Sigmoid colon (tissue), 7 donors: ENCODE measurements around the gene KRT7. TPM values are rescaled to one million over a fixed set of nuclear protein-coding genes. Genes with fewer than 3 reads are reported as not detected.

ENCODE experiments used
- DNase-seq: peaks from one replicate; pipeline ENCODE4 v3.0.0-alpha.2; 2019
- H3K27ac ChIP-seq, 4 donors: fragments of 200-600 bp; sonication (generic); one replicate each; pipeline ENCODE4 v1.5.1; 2016 to 2019; ENCODE audit warnings: mild to moderate bottlenecking in 1 of 4
- H3K27me3 ChIP-seq, 3 donors: fragments of 200-600 bp; sonication (generic); one replicate each; pipeline ENCODE4 v1.5.1; 2019; ENCODE audit warnings: mild to moderate bottlenecking in 1 of 3
- H3K36me3 ChIP-seq, 4 donors: fragments of 200-600 bp; sonication (generic); one replicate each; pipeline ENCODE4 v1.5.1; 2016 to 2019
- H3K4me1 ChIP-seq, 4 donors: fragments of 200-600 bp; sonication (generic); one replicate each; pipeline ENCODE4 v1.5.1; 2017 to 2019
- H3K4me3 ChIP-seq, 4 donors: fragments of 200-600 bp; sonication (generic); one replicate each; pipeline ENCODE4 v1.5.1; 2017 to 2019; ENCODE audit warnings: mild to moderate bottlenecking in 2 of 4, moderate library complexity in 1 of 4
- H3K9me3 ChIP-seq, 4 donors: fragments of 200-600 bp in 3 of 4; sonication (generic) in 3 of 4; one replicate each; pipeline versions ENCODE4 v1.5.1 to v1.6.1; 2013 to 2019
- EP300 ChIP-seq, 4 donors: sonication (generic); formaldehyde crosslinking; IDR thresholded peaks; one replicate each; pipeline ENCODE4 v1.6.1; 2017; ENCODE audit warnings: antibody characterized with exemption in 4 of 4
- POLR2A ChIP-seq, 2 donors: fragments of 450-650 bp; IDR thresholded peaks; one replicate each; pipeline ENCODE4 v1.6.1; 2016; ENCODE audit warnings: antibody characterized with exemption in 2 of 2, mild to moderate bottlenecking in 2 of 2, moderate library complexity in 2 of 2
- POLR2AphosphoS5 ChIP-seq, 4 donors: sonication (generic); formaldehyde crosslinking; IDR thresholded peaks; one replicate each; pipeline ENCODE4 v1.6.1; 2017; ENCODE audit warnings: antibody characterized with exemption in 4 of 4
- WGBS, 2 donors: extraction: QIAGEN DNeasy Blood & Tissue Kit; methylation state at CpG; one replicate each; pipeline ENCODE4 v1.1.7; 2013; 5-methylcytosine and 5-hydroxymethylcytosine counted together
- intact Hi-C: fragments of 100-400 bp; cut with DNase I; formaldehyde crosslinking; loops from one replicate; pipeline ENCODE4 v1.15.1; 2023
- polyA plus RNA-seq, 3 donors: library from polyadenylated mRNA; stranded (reverse); fragments of 200-250 nt; gene quantifications; one replicate each; pipeline ENCODE4 v1.2.3, GENCODE V29; 2013
- total RNA-seq, 4 donors: library from RNA; depleted of rRNA; stranded (reverse); fragments of >200 nt; gene quantifications; one replicate each; pipeline ENCODE4 v1.1.0, GENCODE V29; 2016
- TF ChIP-seq, protein P1 (sequence below), 4 experiments: fragments of 450-650 bp in 3 of 4; fragments of 200-600 bp in 1 of 4; IDR thresholded peaks; one replicate each; pipeline ENCODE4 v1.5.1; 2016 to 2019; ENCODE audit warnings: antibody characterized with exemption in 4 of 4, mild to moderate bottlenecking in 3 of 4, moderate library complexity in 2 of 4
- donor health status: healthy with polysubstance abuse.
- donor health status: Bipolar disorder and iron deficiency.
- donor health status: healthy.

KRT7 gene
- total and polyA plus RNA-seq, 7 donors: 0.27 to 12.0 (median 2.4) TPM; not detected in 2

DNA sequence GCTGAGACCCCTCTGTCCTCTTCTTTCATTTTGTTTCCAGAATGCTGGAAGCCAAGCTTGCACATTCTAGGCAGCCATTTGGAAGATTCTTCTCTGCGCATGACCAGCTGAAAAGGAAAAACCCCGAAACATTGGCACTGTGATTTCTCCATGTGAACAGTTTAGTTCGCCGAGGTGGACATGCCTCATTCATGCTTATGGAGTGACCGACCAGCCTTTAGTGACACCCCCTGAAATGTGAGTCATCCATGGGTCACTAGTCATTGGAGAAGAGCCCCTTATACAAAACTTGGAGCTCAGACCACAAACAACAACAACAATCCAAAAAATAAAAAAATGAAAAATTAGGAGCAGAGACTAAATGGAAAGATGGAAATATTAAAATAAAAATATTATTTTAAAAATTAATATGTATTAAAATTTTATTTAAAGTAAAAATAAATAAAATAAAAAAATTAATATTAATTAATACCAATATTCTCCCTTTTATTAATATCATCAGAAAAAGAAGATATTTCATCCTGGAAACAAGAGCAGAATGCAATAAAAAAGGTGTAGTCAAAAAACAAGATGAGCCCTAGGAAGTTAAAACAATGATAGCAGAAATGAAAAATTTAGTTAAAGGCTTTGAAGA, 9.5 kb upstream of the KRT7 start:
- 92 to 96% methylated on average over 5 of the region's 5 CpGs for WGBS, 2 donors
- H3K27ac ChIP-seq: no peak overlapping the region

DNA sequence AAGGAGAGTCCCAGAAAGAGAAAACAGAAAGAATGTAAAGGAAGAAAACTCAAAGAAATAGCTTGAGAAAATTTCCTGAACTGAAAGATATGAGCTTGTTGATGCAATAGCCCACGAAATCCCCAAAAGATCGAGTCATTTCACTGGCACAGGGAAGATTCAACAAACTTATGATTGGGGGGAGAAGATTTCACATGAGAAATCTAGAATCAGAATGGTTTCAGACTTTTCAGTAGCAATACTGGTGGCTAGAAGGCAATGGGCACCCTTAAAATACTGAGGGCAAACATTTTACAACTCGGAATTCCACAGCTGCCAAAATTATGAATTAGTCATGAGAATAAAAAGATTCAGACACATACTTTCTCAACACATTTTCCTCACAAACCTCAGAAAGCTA, 8.9 kb upstream of the KRT7 start:
- intact Hi-C loops: no loop called here
- WGBS, 2 donors: 50 to 70% methylated on average over 3 of the region's 3 CpGs
- no peaks in the 10 kb centered on the region for H3K9me3 ChIP-seq
- TF ChIP-seq POLR2AphosphoS5 (IDR thresholded peaks at IDR 0.05) (no peak), POLR2A (IDR thresholded peaks at IDR 0.05) (no peak), EP300 (IDR thresholded peaks at IDR 0.05) (no peak)
- TF ChIP-seq, protein P1, sequence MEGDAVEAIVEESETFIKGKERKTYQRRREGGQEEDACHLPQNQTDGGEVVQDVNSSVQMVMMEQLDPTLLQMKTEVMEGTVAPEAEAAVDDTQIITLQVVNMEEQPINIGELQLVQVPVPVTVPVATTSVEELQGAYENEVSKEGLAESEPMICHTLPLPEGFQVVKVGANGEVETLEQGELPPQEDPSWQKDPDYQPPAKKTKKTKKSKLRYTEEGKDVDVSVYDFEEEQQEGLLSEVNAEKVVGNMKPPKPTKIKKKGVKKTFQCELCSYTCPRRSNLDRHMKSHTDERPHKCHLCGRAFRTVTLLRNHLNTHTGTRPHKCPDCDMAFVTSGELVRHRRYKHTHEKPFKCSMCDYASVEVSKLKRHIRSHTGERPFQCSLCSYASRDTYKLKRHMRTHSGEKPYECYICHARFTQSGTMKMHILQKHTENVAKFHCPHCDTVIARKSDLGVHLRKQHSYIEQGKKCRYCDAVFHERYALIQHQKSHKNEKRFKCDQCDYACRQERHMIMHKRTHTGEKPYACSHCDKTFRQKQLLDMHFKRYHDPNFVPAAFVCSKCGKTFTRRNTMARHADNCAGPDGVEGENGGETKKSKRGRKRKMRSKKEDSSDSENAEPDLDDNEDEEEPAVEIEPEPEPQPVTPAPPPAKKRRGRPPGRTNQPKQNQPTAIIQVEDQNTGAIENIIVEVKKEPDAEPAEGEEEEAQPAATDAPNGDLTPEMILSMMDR (IDR thresholded peaks at IDR 0.05): no peak
- H3K27me3 ChIP-seq: peaks cover 0 to 5% (median 0%) of the 10 kb centered on the region in 3 donors
- no peak overlapping the region for H3K4me3 ChIP-seq
- no peaks in the 10 kb centered on the region for H3K36me3 ChIP-seq
- DNase-seq: no peak
- H3K27ac ChIP-seq: no peak overlapping the region
- H3K4me1 ChIP-seq: peaks cover 0 to 7% (median 0%) of the 10 kb centered on the region in 4 donors

More for the DNA sequence above, 9.5 kb upstream of the KRT7 start:
- no peak for DNase-seq
- no peaks in the 10 kb centered on the region for H3K9me3 ChIP-seq
- intact Hi-C loops: no loop called here
- peaks cover 0 to 7% (median 0%) of the 10 kb centered on the region in 4 donors for H3K4me1 ChIP-seq
- TF ChIP-seq, protein P1 (IDR thresholded peaks at IDR 0.05): no peak
- TF ChIP-seq EP300 (IDR thresholded peaks at IDR 0.05): no peak
- TF ChIP-seq POLR2A (IDR thresholded peaks at IDR 0.05): no peak
- TF ChIP-seq POLR2AphosphoS5 (IDR thresholded peaks at IDR 0.05): no peak
- no peaks in the 10 kb centered on the region for H3K36me3 ChIP-seq
- H3K4me3 ChIP-seq: no peak overlapping the region
- H3K27me3 ChIP-seq: peaks cover 0 to 5% (median 0%) of the 10 kb centered on the region in 3 donors

DNA sequence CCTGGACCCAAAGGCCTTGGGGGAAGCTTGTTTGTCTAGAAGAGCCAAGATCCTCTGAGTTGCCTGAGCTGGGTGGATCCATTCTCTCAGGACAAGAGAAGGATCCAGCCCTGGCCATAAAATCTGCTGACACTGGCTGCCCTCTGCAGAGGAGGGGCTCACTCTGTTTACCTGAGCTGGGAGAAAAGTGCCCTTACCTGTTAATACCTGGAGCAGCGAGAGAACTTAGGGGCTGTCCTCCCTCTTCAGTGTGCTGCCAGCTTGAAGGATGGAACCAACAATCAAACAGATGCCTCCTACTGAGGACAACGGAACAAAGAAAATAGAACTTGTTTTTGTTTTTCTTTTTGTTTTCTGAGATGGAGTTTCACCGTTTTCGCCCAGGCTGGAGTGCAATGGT, 7.3 kb upstream of the KRT7 start:
- peaks cover 0 to 11% (median 4%) of the 10 kb centered on the region in 4 donors for H3K4me1 ChIP-seq
- H3K36me3 ChIP-seq: no peaks in the 10 kb centered on the region
- H3K27ac ChIP-seq: no peak overlapping the region
- peak; percentile 35 for DNase-seq
- peaks cover 0 to 5% (median 0%) of the 10 kb centered on the region in 3 donors for H3K27me3 ChIP-seq
- 64 to 83% methylated on average over 4 of the region's 4 CpGs for WGBS, 2 donors
- no peak overlapping the region for H3K4me3 ChIP-seq
- no peak for TF ChIP-seq EP300 (IDR thresholded peaks at IDR 0.05)
- TF ChIP-seq POLR2A (IDR thresholded peaks at IDR 0.05): no peak
- TF ChIP-seq POLR2AphosphoS5 (IDR thresholded peaks at IDR 0.05): no peak
- TF ChIP-seq, protein P1 (IDR thresholded peaks at IDR 0.05): no peak
- no peaks in the 10 kb centered on the region for H3K9me3 ChIP-seq
- intact Hi-C loops: no loop called here

DNA sequence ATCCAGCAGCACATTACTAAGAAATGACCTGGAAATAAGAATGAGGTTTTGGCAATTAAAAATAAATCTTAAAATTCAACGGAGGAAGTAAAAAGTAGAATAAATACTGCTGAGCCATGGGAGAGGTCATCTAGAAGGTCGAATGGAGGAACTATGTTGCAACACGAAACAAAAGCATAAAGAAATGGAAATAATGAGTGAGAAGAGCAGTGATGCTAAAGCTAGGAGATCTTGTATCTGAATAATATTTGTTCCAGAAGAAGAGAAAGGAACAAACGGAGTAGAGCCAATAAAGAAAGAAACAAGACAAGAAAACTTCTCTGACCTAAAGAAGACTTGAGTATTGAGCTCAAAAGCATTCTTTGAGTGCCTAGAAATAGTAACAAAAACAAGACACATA, 6.6 kb upstream of the KRT7 start:
- Histone ChIP-seq H3K36me3 (no peaks in the 10 kb centered on the region), H3K27me3 (peaks cover 0 to 5% (median 4%) of the 10 kb centered on the region in 3 donors), H3K9me3 (no peaks in the 10 kb centered on the region), H3K27ac (no peak overlapping the region), H3K4me3 (no peak overlapping the region), H3K4me1 (peaks cover 0 to 17% (median 8%) of the 10 kb centered on the region in 4 donors)
- no peak for DNase-seq
- TF ChIP-seq, protein P1 (IDR thresholded peaks at IDR 0.05): no peak
- TF ChIP-seq POLR2AphosphoS5 (IDR thresholded peaks at IDR 0.05) (no peak), POLR2A (IDR thresholded peaks at IDR 0.05) (no peak), EP300 (IDR thresholded peaks at IDR 0.05) (no peak)
- 59 to 66% methylated on average over 4 of the region's 4 CpGs for WGBS, 2 donors
- intact Hi-C loops: no loop called here
